Glomerular visceral epithelial cell (primary cell): ENCODE data around the gene C1orf159.
"Not testable (repeated sequence)": the region's sequence is repeated elsewhere in the genome, so short reads cannot be mapped to it uniquely, and the experiment has no call there.

Experiments used
- DNase-seq: peaks from one replicate; pipeline ENCODE4 v3.0.0-alpha.2; 2016; ENCODE audit errors: extremely low spot score

Gene C1orf159

DNA sequence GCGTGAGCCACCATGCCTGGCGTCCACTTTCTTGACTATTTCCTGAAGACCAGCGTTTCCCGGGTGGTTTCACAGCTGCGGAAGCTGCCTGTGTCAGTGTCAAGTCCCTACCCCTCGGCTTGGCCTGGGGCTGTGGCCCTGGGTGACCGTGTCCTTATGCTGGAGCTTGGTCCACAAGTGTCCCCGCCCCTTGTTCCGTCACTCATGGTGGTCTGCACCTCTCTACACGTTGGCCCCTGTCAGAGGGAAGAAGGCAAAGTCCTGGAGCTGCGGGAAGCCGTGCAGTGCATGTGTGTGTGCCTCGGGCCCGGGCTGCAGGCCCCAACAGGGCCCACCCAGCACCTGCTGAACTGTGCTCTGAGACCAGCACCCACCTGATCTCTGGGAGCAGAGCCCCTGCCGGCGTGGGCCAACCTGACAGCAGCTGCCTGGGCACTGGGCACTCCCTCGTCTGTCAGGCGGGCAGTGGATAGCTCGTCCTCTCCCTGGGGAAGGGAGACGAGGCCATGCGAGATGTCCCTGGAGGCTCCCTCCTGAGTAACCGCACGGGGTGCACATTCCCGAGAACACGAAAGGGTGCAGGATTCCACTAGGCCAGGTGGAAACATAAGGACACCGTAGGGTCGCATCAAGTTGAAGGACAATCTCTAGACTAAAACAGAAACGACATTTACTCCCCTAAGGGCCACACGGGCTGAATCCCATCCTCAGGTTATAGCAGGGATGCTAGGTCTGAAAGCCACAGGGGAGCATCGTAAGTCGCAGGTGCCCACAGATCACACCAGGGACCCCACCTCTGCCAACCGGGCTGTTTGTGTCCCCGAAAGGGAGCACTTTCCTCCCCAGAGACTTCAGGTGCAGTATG is 2.4 kb upstream of the C1orf159 start:
- no peak for DNase-seq

DNA sequence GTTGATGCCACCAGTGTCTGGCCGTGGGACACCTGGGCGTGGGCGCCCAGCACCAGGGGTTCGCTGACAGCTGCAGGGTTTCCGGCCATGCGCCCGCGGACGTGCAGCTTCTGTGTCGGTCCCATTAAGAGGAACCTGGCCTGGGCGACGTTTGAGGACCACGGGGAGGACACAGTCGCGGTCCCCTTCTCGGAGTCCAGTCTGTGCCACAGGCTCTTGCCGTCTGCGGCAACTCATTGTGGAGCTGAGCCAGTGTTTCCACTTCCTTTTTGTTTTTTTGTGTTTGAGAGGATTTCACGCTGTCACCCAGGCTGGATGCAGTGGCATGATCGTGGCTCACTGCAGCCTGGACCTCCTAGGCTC is 1.6 kb upstream of the C1orf159 start:
- DNase-seq: no peak

DNA sequence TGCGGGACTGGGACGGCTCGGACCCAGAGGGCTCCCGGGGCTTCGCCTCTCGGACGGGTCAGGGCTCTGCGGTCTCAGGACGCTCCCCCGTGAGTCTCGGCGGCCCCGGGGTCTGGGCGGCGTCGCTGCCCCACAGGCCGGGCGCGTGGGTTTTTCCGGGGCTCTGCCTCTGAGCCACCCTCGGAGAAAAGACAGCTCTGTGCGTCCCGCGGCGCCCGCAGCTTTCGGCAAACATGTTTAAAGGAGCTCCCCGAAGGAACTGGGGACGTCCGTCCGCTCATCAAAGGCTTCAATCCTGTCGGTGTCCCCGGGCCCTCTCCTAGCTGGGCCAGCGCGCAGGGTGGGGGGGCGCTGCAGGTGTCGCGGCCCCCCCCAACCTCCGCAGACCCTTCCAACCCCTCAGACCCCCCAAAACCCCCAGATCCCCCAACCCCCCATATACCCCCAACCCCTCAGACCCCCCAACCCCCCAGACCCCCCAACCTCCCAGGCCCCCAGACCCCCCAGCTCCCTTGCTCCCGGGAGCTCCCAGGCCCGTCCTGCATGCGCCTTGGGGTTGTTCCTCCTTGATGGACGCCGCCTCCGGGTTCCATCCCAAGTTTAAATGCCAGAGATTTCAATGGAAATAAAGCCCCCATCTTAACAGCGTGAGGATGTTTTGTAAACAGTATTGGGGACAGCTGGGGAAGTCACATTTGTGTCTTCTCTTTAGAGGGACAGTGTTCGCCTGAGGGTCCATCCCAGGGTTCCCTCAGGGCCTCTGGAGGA is 996 bp upstream of the C1orf159 start:
- peak; percentile 25 for DNase-seq

DNA sequence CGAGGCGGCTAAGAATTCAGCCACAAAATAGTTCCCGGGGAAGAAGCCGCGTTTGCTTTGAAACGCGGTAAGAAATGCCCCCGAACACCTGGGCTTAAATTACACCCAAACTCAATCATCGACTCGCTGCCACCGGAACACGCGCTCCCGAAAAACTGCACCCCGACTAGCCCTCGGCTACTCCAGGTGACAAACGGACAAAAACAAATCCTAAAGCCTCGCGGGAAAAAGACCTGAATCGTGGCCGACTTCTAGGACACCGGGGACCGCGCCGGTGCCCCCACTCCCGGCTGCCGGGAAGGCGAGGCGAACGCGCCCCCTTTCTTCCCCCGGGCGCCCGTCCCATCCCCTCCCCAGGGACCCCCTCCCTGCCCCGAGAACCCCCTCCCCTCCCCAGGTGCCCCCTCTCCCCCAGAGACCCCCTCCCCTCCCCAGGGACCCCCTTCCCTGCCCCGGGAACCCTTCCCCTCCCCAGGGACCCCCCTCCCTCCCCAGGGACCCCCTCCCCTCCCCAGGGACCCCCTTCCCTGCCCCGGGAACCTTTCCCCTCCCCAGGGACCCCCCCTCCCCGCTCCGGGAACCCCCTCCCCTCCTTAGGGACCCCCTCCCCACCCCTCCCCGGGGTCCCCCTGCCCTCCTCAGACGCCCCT is 628 bp downstream of the C1orf159 start:
- DNase-seq: no peak

DNA sequence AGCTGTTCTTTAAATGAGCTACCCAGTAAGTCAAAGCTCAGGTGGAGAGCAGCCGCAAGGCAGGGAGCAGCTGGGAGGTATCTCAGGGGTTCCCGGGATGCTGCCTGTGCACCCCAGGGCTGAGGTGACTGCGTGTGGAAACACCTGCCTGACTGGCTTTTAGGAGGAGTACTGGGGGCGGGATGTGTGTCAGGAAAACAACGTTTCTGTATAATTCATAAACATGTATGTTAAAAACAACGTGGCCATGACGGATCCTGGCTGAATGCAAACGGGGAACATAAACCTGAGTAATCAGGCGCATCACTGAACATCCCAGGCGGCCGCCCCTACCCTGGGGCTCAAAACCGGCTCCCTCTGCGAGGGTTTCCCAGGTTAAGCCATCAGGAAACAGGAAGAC is 1.5 kb downstream of the C1orf159 start:
- no peak for DNase-seq

DNA sequence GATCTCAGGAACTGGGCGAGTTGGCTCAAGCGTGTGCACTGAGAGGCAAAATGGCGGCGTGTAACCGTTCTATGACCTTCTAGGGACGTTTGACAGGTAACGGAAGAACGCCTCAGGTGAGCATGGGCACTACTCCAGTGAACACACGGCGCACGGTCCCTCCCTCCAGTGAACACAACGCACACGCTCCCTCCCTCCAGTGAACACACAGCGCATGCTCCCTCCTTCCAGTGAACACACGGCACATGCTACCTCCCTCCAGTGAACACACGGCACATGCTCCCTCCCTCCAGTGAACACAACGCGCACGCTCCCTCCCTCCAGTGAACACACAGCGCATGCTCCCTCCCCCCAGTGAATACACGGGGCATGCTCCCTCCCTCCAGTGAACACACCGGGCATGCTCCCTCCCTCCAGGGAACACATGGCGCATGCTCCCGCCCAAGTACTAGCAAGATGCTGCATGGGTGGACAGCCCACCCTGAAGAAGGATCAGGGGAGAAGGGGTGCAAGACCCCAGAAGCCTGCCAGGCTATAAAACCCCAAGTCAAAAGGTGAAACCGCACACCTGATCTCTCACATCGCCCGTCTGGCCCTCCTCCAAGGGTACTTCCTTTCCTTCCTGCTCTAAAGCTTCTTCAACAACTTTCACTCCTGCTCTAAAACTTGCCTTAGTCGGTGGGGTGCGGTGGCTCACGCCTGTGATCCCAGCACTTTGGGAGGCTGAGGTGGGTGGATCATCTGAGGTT is 3.5 kb downstream of the C1orf159 start:
- DNase-seq: no peak

DNA sequence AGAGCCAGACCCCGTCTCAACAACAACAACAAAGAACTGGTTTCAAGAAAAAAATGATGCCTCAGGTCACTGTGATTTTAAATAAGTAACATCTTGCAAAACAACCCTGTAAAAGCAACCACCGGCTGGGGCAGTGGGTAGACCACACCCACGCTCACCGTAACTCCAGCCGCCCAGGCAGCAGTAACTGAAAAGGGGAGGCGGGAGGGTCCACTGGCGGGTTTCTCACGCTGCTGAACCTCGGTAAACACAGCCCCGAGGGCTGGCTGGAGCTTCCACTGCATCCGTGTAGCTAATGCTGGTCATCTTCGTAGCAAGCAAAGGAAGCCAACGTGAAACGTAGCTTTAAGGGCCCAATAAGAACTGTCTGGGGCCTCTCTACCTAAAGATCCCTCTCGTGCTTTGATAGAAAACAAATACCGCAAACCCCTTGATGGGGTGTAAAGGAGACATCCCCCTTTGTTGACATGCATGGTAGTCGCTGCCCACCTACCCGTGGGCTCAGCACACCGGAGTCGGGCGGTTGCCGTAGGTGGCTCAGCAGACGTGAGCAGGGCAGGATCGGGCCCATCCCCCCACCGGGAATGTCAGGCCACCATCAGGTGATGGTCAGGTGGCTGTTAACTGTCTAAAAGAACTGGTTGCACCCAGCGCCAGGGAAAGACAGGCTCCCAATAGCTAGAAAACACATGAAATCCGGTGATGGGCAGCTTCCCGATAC is 4.2 kb downstream of the C1orf159 start:
- DNase-seq: no peak

DNA sequence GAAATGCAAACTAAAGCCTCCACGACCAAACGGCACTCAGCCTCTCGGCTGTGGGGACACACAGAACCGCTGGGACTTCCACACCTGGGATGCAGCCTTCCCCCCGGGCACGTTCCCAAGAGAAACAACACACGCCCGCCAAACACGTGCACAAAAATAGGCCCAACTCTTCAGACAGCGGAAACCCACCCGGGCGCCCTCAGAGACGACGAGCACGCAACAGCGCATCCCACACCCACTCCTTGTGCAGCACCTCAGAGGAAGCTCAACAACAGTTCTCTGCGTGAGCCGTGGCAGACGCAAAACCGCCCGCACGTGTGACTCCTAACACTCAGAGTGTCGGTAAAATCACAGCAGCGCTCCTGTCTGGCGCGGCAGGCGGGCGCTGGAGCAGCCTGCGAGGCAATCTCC is 5.3 kb downstream of the C1orf159 start:
- DNase-seq: no peak

DNA sequence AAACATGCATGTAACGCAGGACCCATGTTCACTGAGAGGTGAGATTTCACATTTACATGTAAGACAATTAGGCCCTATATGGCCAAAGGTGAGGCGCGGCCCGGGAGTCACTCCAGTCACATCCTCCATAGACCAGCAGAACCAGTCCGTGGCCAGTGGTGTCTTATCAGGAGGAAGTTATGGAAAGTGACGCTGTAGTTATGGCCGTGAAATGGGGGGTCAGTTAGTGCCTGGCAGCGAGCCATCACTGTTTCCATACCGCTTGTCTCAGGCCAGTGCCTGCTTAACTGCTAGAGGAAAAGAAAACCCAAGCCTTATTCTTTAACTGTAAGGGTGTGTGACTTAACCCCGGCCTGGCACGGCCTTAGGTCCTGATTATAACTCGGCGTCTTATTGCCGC is 6.1 kb downstream of the C1orf159 start:
- DNase-seq: no peak

DNA sequence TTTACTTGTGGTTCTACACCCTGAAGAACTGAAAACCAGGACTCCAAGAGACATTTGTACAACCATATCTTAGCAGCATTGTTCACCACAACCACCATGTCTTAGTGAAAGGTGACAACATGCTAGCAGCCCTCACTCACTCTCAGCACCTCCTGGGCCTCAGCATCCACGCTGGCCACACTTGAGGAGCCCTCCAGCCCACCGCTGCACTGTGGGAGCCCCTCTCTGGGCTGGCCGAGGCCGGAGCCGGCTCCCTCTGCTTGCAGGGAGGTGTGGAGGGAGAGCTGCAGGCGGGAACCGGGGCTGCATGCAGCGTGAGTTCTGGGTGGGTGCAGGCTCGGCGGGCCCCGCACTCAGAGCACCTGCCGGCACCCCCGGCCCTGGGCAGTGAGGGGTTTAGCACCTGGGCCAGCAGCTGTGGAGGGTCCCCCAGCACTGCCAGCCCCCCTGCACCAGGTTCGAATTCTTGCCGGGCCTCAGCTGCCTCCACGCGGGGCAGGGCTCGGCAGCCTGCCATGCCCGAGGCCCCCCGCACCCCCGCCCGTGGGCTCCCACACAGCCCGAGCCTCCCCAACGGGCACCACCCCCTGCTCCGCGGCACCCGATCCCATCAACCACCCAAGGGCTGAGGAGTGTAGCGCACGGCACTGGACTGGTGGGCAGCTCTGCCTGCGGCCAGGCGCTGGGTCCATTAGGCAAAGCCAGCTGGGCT is 9.2 kb downstream of the C1orf159 start:
- DNase-seq: no peak

DNA sequence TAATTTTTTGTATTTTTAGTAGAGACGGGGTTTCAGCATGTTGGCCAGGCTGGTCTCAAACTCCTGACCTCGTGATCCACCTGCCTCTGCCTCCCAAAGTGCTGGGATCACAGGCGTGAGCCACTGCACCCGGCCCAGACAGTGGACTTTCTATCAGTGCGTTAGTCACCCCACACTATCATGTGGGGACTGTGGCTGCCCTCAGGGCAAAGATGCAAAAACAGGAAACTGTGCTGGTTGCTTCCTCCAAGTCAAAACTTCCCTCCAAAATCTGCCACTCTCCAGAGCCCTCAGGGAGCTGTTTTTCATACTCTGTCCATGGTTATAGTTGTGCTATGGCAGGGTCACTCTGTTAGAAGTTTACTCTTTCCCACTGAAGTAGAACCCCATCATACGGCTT is 11.7 kb downstream of the C1orf159 start:
- not testable (repeated sequence) for DNase-seq

DNA sequence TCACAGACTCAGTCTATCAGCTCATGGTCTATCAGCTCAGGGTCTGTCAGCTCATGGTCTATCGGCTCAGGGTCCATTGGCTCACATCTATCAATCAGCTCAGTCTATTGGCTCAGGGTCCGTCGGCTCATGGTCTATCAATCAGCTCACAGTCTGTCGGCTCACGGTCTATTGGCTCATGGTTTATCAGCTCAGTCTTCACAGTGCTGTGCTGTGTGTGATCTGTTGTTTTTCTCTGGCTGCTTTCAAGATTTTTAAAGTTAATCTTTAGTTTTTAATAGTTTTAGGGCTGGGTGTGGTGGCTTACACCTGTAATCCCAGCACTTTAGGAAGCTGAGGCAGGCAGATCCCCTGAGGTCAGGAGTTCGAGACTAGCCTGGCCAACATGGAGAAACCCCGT is 14.4 kb downstream of the C1orf159 start:
- no peak for DNase-seq

DNA sequence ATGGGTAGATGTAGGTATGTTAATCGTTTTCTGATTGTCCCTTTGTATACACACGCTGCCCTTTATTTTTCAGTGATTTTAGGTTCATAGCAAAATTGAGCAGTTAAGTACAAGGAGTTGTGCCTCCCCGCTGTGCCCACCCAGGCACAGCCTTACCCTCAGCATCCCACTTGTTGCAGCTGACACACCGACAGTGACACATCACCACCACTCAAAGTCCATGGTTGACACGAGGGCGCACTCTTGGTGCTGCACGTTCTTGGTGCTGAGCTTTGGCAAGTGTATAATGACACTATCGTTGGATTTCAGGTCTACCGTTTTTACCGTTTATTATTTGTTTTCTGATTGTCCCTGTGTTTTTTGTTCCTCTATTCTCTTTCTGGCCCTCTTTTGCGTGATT is 15.6 kb downstream of the C1orf159 start:
- no peak for DNase-seq

DNA sequence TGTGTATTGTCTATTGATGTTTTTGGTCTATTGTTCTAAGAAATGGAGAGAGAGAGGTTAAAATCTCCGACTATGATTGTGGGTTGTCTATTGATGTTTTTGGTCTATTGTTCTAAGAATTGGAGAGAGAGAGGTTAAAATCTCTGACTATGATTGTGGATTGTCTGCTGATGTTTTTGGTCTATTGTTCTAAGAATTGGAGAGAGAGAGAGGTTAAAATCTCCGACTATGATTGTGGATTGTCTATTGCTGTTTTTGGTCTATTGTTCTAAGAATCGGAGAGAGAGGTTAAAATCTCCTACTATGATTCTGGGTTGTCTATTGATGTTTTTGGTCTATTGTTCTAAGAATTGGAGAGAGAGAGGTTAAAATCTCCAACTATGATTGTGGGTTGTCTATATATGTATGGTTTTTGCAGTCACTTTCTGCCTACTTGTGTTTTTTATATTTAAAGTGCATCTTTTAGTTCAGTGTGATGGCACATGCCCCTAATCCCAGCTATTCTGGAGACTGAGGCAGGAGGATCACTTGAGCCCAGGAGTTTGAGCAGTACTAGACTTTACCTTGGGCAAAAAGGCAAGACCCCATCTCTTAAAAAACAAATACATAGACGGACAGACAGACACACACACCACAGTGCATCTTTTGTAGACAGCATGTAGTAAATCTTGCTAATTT is 16.2 kb downstream of the C1orf159 start:
- DNase-seq: no peak

DNA sequence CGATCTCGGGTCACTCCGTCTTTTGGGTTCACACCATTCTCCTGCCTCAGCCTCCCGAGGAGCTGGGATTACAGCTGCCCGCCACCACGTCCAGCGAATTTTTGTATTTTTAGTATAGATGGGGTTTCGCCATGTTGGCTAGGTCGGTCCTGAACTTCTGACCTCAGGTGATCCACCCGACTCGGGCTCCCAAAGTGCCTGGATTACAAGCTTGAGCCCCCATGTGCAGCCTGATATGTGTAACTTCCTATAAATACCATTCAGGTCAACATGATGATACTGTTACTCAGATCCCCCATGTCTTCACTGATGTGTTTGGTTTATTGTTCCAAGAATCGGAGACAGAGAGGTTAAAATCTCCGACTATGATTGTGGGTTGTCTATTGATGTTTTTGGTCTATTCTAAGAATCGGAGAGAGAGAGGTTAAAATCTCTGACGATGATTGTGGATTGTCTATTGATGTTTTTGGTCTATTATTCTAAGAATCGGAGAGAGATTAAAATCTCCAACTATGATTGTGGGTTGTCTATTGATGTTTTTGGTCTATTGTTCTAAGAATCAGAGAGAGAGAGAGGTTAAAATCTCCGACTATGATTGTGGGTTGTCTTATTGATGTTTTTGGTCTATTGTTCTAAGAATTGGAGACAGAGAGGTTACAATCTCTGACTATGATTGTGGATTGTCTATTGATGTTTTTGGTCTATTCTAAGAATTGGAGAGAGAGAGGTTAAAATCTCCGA is 17.0 kb downstream of the C1orf159 start:
- no peak for DNase-seq

DNA sequence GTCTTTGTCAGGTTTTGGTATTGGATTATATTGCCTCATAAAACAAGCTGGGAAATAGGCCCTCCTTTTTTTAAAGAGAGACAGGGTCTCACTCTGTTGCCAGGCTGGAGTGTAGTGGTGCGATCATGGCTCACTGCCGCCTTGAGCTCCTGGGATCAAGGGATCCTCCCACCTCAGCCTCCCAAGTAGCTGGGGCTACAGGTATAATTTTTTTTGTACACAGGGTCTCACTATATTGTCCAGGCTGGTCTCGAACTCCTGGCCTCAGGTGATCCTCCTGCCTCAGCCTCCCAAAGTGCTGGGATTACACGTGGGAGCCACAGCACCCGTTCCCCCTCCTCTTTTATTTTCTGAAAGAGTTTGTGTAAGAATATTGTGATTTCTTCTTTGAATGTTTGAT is 19.8 kb downstream of the C1orf159 start:
- not testable (repeated sequence) for DNase-seq

DNA sequence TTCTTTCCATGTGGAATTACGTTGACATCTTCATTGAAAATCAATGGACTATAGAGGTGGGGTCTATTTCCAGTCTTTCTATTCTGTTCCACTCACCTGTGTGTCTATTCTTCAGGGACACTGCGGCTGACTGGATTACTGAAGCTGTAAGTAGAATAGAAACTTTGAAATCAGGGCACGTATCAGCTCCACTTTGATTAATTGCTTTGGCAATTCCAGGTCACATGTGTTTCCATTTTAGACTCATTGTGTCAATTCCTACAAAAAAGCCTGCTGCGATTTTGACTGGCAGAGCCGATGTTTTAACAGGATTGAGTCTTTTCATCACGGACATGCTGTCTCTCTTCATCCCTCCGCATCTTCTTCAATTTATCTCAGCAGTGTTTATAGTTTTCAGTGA is 20.9 kb downstream of the C1orf159 start:
- no peak for DNase-seq

DNA sequence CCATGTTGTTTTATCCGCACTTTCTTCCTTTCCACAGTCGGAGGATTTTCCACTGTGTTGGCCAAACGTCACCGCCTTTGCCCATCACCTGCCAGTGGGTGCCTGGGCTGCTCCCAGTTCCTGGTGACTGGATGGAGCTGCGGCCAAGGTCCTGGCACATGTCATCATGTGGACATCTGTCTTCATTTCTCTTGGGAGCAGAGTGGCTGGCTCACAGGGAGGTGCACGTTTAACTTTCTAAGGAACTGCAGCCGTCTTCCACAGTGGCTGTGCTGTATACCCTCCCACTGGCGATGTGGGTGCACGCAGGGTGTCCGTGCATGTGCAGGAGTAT is 22.3 kb downstream of the C1orf159 start:
- DNase-seq: no peak

DNA sequence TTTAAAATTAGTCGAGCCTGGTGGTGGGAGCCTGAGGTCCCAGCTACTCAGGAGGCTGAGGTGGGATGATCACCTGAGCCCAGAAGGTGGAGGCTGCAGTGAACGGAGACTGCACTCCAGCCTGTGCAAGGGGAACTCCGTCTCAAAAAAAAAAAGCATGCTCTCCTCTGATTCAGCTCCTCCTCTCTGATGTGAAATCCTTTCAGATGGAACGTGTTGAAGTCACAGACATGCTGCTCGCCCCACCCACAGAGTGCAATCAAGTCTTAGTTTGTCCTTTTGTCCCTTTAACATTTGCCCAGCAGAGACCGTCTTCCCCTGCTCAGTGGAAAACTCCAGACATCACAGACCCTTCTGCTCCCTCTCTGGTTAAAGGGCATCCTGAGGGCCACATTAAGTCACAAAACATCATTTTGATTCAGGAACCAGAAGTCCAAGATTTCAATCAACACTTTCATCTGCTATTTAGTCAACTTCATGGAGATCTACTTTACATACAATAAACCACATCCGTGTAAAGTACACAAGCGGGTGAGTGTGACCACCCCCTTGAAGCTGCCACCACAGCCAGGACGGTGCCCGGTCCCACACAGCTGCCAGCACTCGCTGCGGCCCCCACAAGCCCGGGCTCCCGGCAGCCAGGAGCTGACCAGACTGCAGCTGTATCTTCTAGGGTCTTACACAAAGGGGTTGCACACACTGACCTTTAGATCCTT is 22.8 kb downstream of the C1orf159 start:
- no peak for DNase-seq
